ENCODE results near the gene ENHO. TPM values are rescaled to one million over a fixed set of nuclear protein-coding genes. Genes with fewer than 3 reads are reported as not detected.

Gene ENHO
- total and polyA plus RNA-seq, 2 experiments from 2014 or later: 13.8 to 19.7 TPM

DNA sequence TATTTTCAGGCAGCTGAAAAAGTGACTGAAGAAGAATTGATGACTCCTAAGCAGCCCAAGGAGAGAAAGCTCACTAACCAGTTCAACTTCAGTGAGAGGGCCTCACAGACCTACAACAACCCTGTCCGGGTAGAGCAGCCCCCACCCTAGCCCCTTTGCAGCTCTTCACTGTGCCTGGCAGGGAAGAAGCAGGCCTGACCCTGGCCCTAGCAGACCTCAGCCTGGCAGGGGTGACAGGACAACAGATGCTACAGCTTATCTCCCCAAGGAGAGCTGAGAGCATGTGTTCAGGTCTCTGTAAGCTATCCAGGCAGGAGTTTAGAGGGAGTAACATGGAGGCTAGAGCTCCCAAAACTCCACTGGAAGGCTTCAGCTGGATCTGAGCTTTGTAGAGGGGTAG is 32.4 kb downstream of the ENHO start:
- TF ChIP-seq EZH2 (IDR thresholded peaks at IDR 0.05; ENCODE audit: low read depth, unreplicated experiment) (no peak), ZNF331 (CRISPR knock-in tag; IDR thresholded peaks at IDR 0.05; ENCODE audit: low read depth) (no peak), EZH2phosphoT487 (IDR thresholded peaks at IDR 0.05; ENCODE audit: unreplicated experiment) (no peak), NANOG (IDR thresholded peaks at IDR 0.05; ENCODE audit: borderline replicate concordance) (no peak), REST (IDR thresholded peaks at IDR 0.05; ENCODE audit: unreplicated experiment) (no peak), POLR2AphosphoS5 (IDR thresholded peaks at IDR 0.05; ENCODE audit: low read depth) (no peak), CREB1 (CRISPR knock-in tag; IDR thresholded peaks at IDR 0.05; ENCODE audit: low read depth) (no peak), JUNB (IDR thresholded peaks at IDR 0.05; ENCODE audit: unreplicated experiment) (no peak), ZNF114 (CRISPR knock-in tag; IDR thresholded peaks at IDR 0.05) (no peak), STAT1 (IDR thresholded peaks at IDR 0.05; ENCODE audit: unreplicated experiment) (no peak), ZNF462 (CRISPR knock-in tag; IDR thresholded peaks at IDR 0.05) (no peak)
- TF ChIP-seq, protein P1, sequence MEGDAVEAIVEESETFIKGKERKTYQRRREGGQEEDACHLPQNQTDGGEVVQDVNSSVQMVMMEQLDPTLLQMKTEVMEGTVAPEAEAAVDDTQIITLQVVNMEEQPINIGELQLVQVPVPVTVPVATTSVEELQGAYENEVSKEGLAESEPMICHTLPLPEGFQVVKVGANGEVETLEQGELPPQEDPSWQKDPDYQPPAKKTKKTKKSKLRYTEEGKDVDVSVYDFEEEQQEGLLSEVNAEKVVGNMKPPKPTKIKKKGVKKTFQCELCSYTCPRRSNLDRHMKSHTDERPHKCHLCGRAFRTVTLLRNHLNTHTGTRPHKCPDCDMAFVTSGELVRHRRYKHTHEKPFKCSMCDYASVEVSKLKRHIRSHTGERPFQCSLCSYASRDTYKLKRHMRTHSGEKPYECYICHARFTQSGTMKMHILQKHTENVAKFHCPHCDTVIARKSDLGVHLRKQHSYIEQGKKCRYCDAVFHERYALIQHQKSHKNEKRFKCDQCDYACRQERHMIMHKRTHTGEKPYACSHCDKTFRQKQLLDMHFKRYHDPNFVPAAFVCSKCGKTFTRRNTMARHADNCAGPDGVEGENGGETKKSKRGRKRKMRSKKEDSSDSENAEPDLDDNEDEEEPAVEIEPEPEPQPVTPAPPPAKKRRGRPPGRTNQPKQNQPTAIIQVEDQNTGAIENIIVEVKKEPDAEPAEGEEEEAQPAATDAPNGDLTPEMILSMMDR (conservative IDR thresholded peaks at IDR 0.05; ENCODE audit: low read depth in 2 of 2): no peak
- TF ChIP-seq, protein P2, sequence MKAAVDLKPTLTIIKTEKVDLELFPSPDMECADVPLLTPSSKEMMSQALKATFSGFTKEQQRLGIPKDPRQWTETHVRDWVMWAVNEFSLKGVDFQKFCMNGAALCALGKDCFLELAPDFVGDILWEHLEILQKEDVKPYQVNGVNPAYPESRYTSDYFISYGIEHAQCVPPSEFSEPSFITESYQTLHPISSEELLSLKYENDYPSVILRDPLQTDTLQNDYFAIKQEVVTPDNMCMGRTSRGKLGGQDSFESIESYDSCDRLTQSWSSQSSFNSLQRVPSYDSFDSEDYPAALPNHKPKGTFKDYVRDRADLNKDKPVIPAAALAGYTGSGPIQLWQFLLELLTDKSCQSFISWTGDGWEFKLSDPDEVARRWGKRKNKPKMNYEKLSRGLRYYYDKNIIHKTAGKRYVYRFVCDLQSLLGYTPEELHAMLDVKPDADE (IDR thresholded peaks at IDR 0.05): no peak
- no peaks in the 10 kb centered on the region; the same call in 2 of the 3 replicates for H3K4me1 Mint-ChIP-seq
- no peaks in the 10 kb centered on the region for H3K9me3 Mint-ChIP-seq
- H3K4me3 Mint-ChIP-seq: no peak overlapping the region
- no peak overlapping the region for H3K27ac ChIP-seq (ENCODE audit: low read depth)
- no peak overlapping the region for H3K4me2 ChIP-seq
- H3K4me1 ChIP-seq (ENCODE audit: insufficient read depth): no peaks in the 10 kb centered on the region
- H3K27me3 ChIP-seq (ENCODE audit: insufficient read depth): no peaks in the 10 kb centered on the region
- no peaks in the 10 kb centered on the region for H3K79me2 ChIP-seq (replicated peaks; ENCODE audit: insufficient read depth)
- H3K27ac Mint-ChIP-seq: no peak overlapping the region
- H3F3A ChIP-seq (replicated peaks; ENCODE audit: low read depth): no peaks in the 10 kb centered on the region
- H3K27me3 Mint-ChIP-seq (ENCODE audit: insufficient read depth, low read depth, poor library complexity): peaks cover 1% of the 10 kb centered on the region
- ATAC-seq: no peak
- H3K4me3 ChIP-seq: no peak overlapping the region
- no peaks in the 10 kb centered on the region for H3K36me3 ChIP-seq (ENCODE audit: insufficient read depth)
- DNase-seq (ENCODE audit: low spot score): no peak
- H4K20me1 ChIP-seq (replicated peaks; ENCODE audit: insufficient read depth): no peaks in the 10 kb centered on the region; the same call in 1 of the 2 replicates
- H3K9me2 ChIP-seq (ENCODE audit: insufficient read depth): no peaks in the 10 kb centered on the region
- H2AFZ ChIP-seq: no peak overlapping the region
- no peaks in the 10 kb centered on the region for H3K36me3 Mint-ChIP-seq (ENCODE audit: low read depth)

Data from GM23338 (cell line).